NCI-H2171 treated with DMSO at 0.1 percent for 48 hours (cell line): ENCODE data around the gene CTNNAL1.
"Not testable (repeated sequence)": the region's sequence is repeated elsewhere in the genome, so short reads cannot be mapped to it uniquely, and the experiment has no call there.

Experiments used
- DNase-seq: peaks from one replicate; lab custom pipeline; 2025; lab: John Stamatoyannopoulos, UW

CTNNAL1 gene

GRCh38 chr9:108983885-108984284 lies 29.4 kb downstream of the CTNNAL1 start:
- DNase-seq, result no peak

- peak; percentile 79 for DNase-seq
Observed at GRCh38 chr9:108980893-108981292, 32.4 kb downstream of the CTNNAL1 start.

- no peak for DNase-seq
Observed at GRCh38 chr9:108978205-108978604, 35.1 kb downstream of the CTNNAL1 start.

GRCh38 chr9:108973895-108974294 lies 39.4 kb downstream of the CTNNAL1 start:
- no peak for DNase-seq

GRCh38 chr9:108972626-108973209 lies 40.6 kb downstream of the CTNNAL1 start:
- DNase-seq, result no peak

- no peak for DNase-seq
Observed at GRCh38 chr9:108972186-108972585, 41.1 kb downstream of the CTNNAL1 start.

GRCh38 chr9:108971392-108971791 lies 41.9 kb downstream of the CTNNAL1 start:
- DNase-seq, result not testable (repeated sequence)

GRCh38 chr9:108967916-108968315 lies 45.4 kb downstream of the CTNNAL1 start:
- DNase-seq, result no peak

- no peak for DNase-seq
Observed at GRCh38 chr9:108963459-108964143, 49.7 kb downstream of the CTNNAL1 start.

- DNase-seq, result no peak
Observed at GRCh38 chr9:108961151-108961550, 52.1 kb downstream of the CTNNAL1 start.

GRCh38 chr9:108960331-108960730 lies 53.0 kb downstream of the CTNNAL1 start:
- no peak for DNase-seq

GRCh38 chr9:108956631-108957026 lies 56.7 kb downstream of the CTNNAL1 start:
- no peak for DNase-seq

- no peak for DNase-seq
Observed at GRCh38 chr9:108956022-108956630, 57.2 kb downstream of the CTNNAL1 start.

GRCh38 chr9:108953983-108954574 lies 59.2 kb downstream of the CTNNAL1 start:
- peak; percentile 56 for DNase-seq

- no peak for DNase-seq
Observed at GRCh38 chr9:108951578-108951977, 61.7 kb downstream of the CTNNAL1 start.

GRCh38 chr9:108950168-108950567 lies 63.1 kb downstream of the CTNNAL1 start:
- no peak for DNase-seq

- no peak for DNase-seq
Observed at GRCh38 chr9:108939975-108940374, 73.3 kb downstream of the CTNNAL1 start.

GRCh38 chr9:108937561-108938305 lies 75.6 kb downstream of the CTNNAL1 start:
- no peak for DNase-seq

GRCh38 chr9:108934323-108934893 lies 78.9 kb downstream of the CTNNAL1 start, which contains the start of gene ABITRAM:
Gene ABITRAM (plus strand): TSS chr9:108934400. CDS start chr9:108934487, 87 bp downstream.
- DNase-seq, result peak; percentile 86

- peak; percentile 93 for DNase-seq
Observed at GRCh38 chr9:108933718-108934322, 79.5 kb downstream of the CTNNAL1 start, which contains the start of gene ELP1. Gene ELP1 (minus strand): TSS chr9:108934124. CDS start chr9:108931146, 2,978 bp downstream.

- DNase-seq, result peak; percentile 61
Observed at GRCh38 chr9:108933231-108933717, 80.0 kb downstream of the CTNNAL1 start.
